Measurements from ENCODE around the gene C1orf122.

The C1orf122 gene

DNA sequence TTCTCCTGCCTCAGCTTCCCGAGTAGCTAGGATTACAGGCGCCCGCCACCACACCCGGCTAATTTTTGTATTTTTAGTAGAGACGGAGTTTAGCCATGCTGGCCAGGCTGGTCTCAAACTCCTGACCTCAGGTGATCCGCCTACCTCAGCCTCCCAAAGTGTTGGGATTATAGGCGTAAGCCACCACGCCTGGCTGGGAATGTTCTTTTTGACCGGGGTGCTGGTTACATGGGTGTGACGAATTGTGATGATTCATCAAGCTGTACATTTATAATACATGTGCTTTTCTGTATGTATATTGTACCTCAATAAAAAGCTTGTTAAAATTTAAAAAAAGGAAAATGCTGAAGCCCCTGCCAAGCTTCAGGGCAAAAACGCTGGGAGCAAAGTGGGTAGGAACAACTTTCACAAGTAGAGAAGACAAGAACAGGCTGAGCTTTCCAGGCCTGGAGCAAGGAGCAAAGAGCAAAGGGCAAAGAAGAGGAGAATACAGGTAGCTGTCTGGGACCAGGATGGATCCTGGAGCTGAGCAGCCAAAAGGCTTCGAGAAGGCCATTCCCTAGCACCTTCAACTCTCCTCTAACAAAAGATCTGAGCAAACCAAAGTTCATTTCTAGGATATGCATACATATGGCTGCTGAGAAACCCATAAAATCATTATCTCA lies 21.0 kb downstream of the C1orf122 start:
- Histone ChIP-seq H4K91ac (ENCODE audit: low read length) (no peak overlapping the region), H3K27me3 (ENCODE audit: control insufficient read depth in 1 of 2, insufficient read depth in 1 of 2, low read length in 2 of 2) (no peaks in the 10 kb centered on the region), H3K27ac (ENCODE audit: low read length, poor library complexity, severe bottlenecking) (no peak overlapping the region), H3K79me1 (replicated peaks; ENCODE audit: low read length, poor library complexity, severe bottlenecking) (peaks cover 29% of the 10 kb centered on the region), H2BK12ac (ENCODE audit: low read length in 2 of 2) (no peak overlapping the region), H3K14ac (ENCODE audit: low read length in 2 of 2) (no peak overlapping the region), H3K4ac (ENCODE audit: low read depth in 1 of 2, low read length in 2 of 2) (no peak overlapping the region), H3K4me2 (ENCODE audit: low read length, poor library complexity, severe bottlenecking) (no peak overlapping the region), H3K4me1 (ENCODE audit: control insufficient read depth, insufficient read depth, low read depth, low read length) (no peaks in the 10 kb centered on the region), H2AK5ac (ENCODE audit: low read length, severe bottlenecking) (no peak overlapping the region), H2BK120ac (ENCODE audit: low read depth, low read length) (no peak overlapping the region), H3K18ac (ENCODE audit: low read depth in 1 of 2, low read length in 2 of 2) (no peak overlapping the region), H3K9ac (ENCODE audit: low read length) (no peak overlapping the region), H3K4me3 (ENCODE audit: insufficient read depth in 1 of 2, low read depth in 1 of 2, low read length in 2 of 2) (no peak overlapping the region), H3K9me3 (ENCODE audit: control insufficient read depth, low read length) (no peaks in the 10 kb centered on the region), H3K23ac (ENCODE audit: low read length in 2 of 2) (no peak overlapping the region), H4K8ac (ENCODE audit: low read length) (no peak overlapping the region), H2BK15ac (ENCODE audit: low read depth, poor library complexity, severe bottlenecking) (no peak overlapping the region), H2AFZ (ENCODE audit: low read depth, low read length) (no peak overlapping the region), H2BK5ac (ENCODE audit: low read depth, low read length, poor library complexity, severe bottlenecking) (no peak overlapping the region), H3K36me3 (ENCODE audit: control insufficient read depth in 1 of 2, insufficient read depth in 2 of 2, low read depth in 1 of 2, low read length in 2 of 2) (peaks cover 25 to 77% of the 10 kb centered on the region in 2 experiments)
- 94% methylated on average over 7 of the region's 12 CpGs for WGBS
- DNase-seq: no peak

DNA sequence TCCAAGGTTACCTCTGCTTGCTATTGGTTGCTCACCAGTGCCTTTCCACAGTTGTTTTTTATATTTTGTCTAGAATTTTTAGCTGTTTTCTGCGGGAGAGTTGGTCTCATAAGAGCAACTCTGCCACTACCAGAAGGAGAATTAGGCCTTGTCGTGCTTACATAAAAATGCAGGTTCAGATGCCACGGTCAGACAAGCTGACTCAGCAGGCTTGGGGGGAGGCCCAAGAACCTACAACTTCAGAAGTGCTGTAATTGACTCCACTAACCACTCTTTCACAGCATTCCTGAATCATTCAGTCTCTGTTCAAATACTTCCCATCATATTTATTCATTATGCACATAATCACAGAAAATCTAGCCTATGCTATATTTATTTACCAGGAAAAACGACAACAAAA lies 23.5 kb downstream of the C1orf122 start:
- WGBS: 97% methylated on average over 4 of the region's 4 CpGs
- H3K4me2 ChIP-seq (ENCODE audit: low read length, poor library complexity, severe bottlenecking): no peak overlapping the region

DNA sequence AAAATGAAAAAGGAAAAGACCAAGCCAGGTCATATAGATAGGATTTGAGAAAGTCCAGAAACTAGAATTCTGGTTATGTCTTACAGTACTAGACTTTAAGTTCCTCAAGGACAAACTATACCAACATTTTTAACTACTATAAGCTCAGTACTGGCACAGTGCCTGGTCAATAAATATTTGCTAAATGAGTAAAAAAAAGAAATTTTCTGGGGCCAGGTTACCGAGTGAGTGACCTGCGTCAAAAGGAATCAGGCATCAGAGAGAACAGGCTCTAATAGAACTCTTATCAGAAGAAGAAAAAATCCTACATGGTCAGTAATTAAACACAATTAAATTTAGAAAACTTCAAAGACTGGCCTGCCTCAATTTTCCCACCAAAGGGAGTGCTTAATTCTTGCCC lies 24.2 kb downstream of the C1orf122 start:
- Histone ChIP-seq H3K14ac (ENCODE audit: low read length in 2 of 2) (no peak overlapping the region), H3K4me2 (ENCODE audit: low read length, poor library complexity, severe bottlenecking) (no peak overlapping the region), H3K9me3 (ENCODE audit: control insufficient read depth, low read length) (no peaks in the 10 kb centered on the region), H3K9ac (ENCODE audit: low read length) (no peak overlapping the region), H4K91ac (ENCODE audit: low read length) (no peak overlapping the region), H2BK120ac (ENCODE audit: low read depth, low read length) (no peak overlapping the region), H3K4me1 (ENCODE audit: control insufficient read depth, insufficient read depth, low read depth, low read length) (no peaks in the 10 kb centered on the region), H2BK5ac (ENCODE audit: low read depth, low read length, poor library complexity, severe bottlenecking) (no peak overlapping the region), H2AFZ (ENCODE audit: low read depth, low read length) (no peak overlapping the region), H2BK15ac (ENCODE audit: low read depth, poor library complexity, severe bottlenecking) (no peak overlapping the region), H3K36me3 (ENCODE audit: control insufficient read depth in 1 of 2, insufficient read depth in 2 of 2, low read depth in 1 of 2, low read length in 2 of 2) (peaks cover 22 to 82% of the 10 kb centered on the region in 2 experiments), H4K8ac (ENCODE audit: low read length) (no peak overlapping the region), H3K23ac (ENCODE audit: low read length in 2 of 2) (no peak overlapping the region), H3K27me3 (ENCODE audit: control insufficient read depth in 1 of 2, insufficient read depth in 1 of 2, low read length in 2 of 2) (no peaks in the 10 kb centered on the region), H3K4me3 (ENCODE audit: insufficient read depth in 1 of 2, low read depth in 1 of 2, low read length in 2 of 2) (no peak overlapping the region), H2BK12ac (ENCODE audit: low read length in 2 of 2) (no peak overlapping the region), H3K18ac (ENCODE audit: low read depth in 1 of 2, low read length in 2 of 2) (no peak overlapping the region), H3K4ac (ENCODE audit: low read depth in 1 of 2, low read length in 2 of 2) (no peak overlapping the region), H2AK5ac (ENCODE audit: low read length, severe bottlenecking) (no peak overlapping the region), H3K79me1 (replicated peaks; ENCODE audit: low read length, poor library complexity, severe bottlenecking) (peaks cover 28% of the 10 kb centered on the region), H3K27ac (ENCODE audit: low read length, poor library complexity, severe bottlenecking) (no peak overlapping the region)
- 88% methylated on average over 2 of the region's 2 CpGs for WGBS
- DNase-seq: no peak

More for the DNA sequence above, 23.5 kb downstream of the C1orf122 start:
- Histone ChIP-seq H3K79me1 (replicated peaks; ENCODE audit: low read length, poor library complexity, severe bottlenecking) (peaks cover 29% of the 10 kb centered on the region), H3K9me3 (ENCODE audit: control insufficient read depth, low read length) (no peaks in the 10 kb centered on the region), H3K18ac (ENCODE audit: low read depth in 1 of 2, low read length in 2 of 2) (no peak overlapping the region), H3K4me1 (ENCODE audit: control insufficient read depth, insufficient read depth, low read depth, low read length) (no peaks in the 10 kb centered on the region), H2AFZ (ENCODE audit: low read depth, low read length) (no peak overlapping the region), H2BK120ac (ENCODE audit: low read depth, low read length) (no peak overlapping the region), H3K4ac (ENCODE audit: low read depth in 1 of 2, low read length in 2 of 2) (no peak overlapping the region), H3K4me3 (ENCODE audit: insufficient read depth in 1 of 2, low read depth in 1 of 2, low read length in 2 of 2) (no peak overlapping the region), H3K9ac (ENCODE audit: low read length) (no peak overlapping the region), H3K27me3 (ENCODE audit: control insufficient read depth in 1 of 2, insufficient read depth in 1 of 2, low read length in 2 of 2) (no peaks in the 10 kb centered on the region), H4K8ac (ENCODE audit: low read length) (no peak overlapping the region), H3K36me3 (ENCODE audit: control insufficient read depth in 1 of 2, insufficient read depth in 2 of 2, low read depth in 1 of 2, low read length in 2 of 2) (peaks cover 28 to 82% of the 10 kb centered on the region in 2 experiments), H2BK15ac (ENCODE audit: low read depth, poor library complexity, severe bottlenecking) (no peak overlapping the region), H4K91ac (ENCODE audit: low read length) (no peak overlapping the region), H3K27ac (ENCODE audit: low read length, poor library complexity, severe bottlenecking) (no peak overlapping the region), H3K14ac (ENCODE audit: low read length in 2 of 2) (no peak overlapping the region), H3K23ac (ENCODE audit: low read length in 2 of 2) (no peak overlapping the region), H2AK5ac (ENCODE audit: low read length, severe bottlenecking) (no peak overlapping the region), H2BK12ac (ENCODE audit: low read length in 2 of 2) (no peak overlapping the region), H2BK5ac (ENCODE audit: low read depth, low read length, poor library complexity, severe bottlenecking) (no peak overlapping the region)
- DNase-seq: no peak

DNA sequence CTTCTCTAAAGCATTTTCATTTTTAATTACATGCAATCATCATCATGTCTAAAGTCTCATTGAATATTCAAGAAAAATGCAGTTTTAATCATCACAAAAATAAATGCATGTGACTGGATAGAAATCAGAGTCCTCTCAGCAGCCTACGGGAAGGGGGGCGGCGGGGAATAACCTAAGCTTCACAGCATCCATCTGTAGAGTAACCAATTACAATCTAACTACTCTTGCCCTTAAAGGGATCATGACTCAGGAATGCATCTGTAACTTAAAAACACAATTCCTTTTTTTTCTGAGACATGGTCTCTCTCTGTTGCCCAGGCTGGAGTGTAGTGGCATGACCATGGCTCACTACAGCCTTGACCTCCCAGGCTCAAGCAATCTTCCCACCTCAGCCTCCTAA lies 29.2 kb downstream of the C1orf122 start:
- peaks cover 39 to 91% of the 10 kb centered on the region in 2 experiments for H3K36me3 ChIP-seq (ENCODE audit: control insufficient read depth in 1 of 2, insufficient read depth in 2 of 2, low read depth in 1 of 2, low read length in 2 of 2)

More for the DNA sequence above, 29.2 kb downstream of the C1orf122 start:
- Histone ChIP-seq H2AK5ac (ENCODE audit: low read length, severe bottlenecking) (no peak overlapping the region), H3K4me2 (ENCODE audit: low read length, poor library complexity, severe bottlenecking) (no peak overlapping the region), H4K8ac (ENCODE audit: low read length) (no peak overlapping the region), H3K9ac (ENCODE audit: low read length) (no peak overlapping the region), H3K79me1 (replicated peaks; ENCODE audit: low read length, poor library complexity, severe bottlenecking) (peaks cover 39% of the 10 kb centered on the region), H3K4ac (ENCODE audit: low read depth in 1 of 2, low read length in 2 of 2) (no peak overlapping the region), H3K18ac (ENCODE audit: low read depth in 1 of 2, low read length in 2 of 2) (no peak overlapping the region), H2AFZ (ENCODE audit: low read depth, low read length) (no peak overlapping the region), H3K9me3 (ENCODE audit: control insufficient read depth, low read length) (no peaks in the 10 kb centered on the region), H3K4me1 (ENCODE audit: control insufficient read depth, insufficient read depth, low read depth, low read length) (peaks cover 12% of the 10 kb centered on the region), H3K14ac (ENCODE audit: low read length in 2 of 2) (no peak overlapping the region), H2BK120ac (ENCODE audit: low read depth, low read length) (no peak overlapping the region), H3K4me3 (ENCODE audit: insufficient read depth in 1 of 2, low read depth in 1 of 2, low read length in 2 of 2) (no peak overlapping the region), H2BK12ac (ENCODE audit: low read length in 2 of 2) (no peak overlapping the region), H3K27me3 (ENCODE audit: control insufficient read depth in 1 of 2, insufficient read depth in 1 of 2, low read length in 2 of 2) (no peaks in the 10 kb centered on the region), H2BK5ac (ENCODE audit: low read depth, low read length, poor library complexity, severe bottlenecking) (no peak overlapping the region), H2BK15ac (ENCODE audit: low read depth, poor library complexity, severe bottlenecking) (no peak overlapping the region), H3K23ac (ENCODE audit: low read length in 2 of 2) (no peak overlapping the region), H3K27ac (ENCODE audit: low read length, poor library complexity, severe bottlenecking) (no peak overlapping the region), H4K91ac (ENCODE audit: low read length) (no peak overlapping the region)
- no peak for DNase-seq
- 62% methylated on average over 3 of the region's 3 CpGs for WGBS
